HTR-8/SVneo (cell line): Measurements from ENCODE around the gene HNRNPA2B1.
"Not testable (repeated sequence)": the region's sequence is repeated elsewhere in the genome, so short reads cannot be mapped to it uniquely, and the experiment has no call there.

Experiments used
- DNase-seq: peaks from one replicate; pipeline ENCODE4 v3.0.0; 2011; ENCODE audit warnings: low spot score, mixed read lengths; ENCODE audit not compliant: insufficient read length
- FAIRE-seq: peaks from 2 replicates; lab custom pipeline; 2011; peaks lifted over from hg19 to GRCh38; lab: Jason Lieb, UNC

HNRNPA2B1 gene

GRCh38 chr7:26186364-26187311, 13.9 kb downstream of the HNRNPA2B1 start:
- no peak for DNase-seq
- FAIRE-seq = no peak

- DNase-seq (no peak), FAIRE-seq (no peak)
Measured at GRCh38 chr7:26185844-26186180, 14.7 kb downstream of the HNRNPA2B1 start.

- no peak for DNase-seq
- FAIRE-seq = no peak
Measured at GRCh38 chr7:26185131-26185843, 15.3 kb downstream of the HNRNPA2B1 start.

- FAIRE-seq, DNase-seq: not testable (repeated sequence)
Measured at GRCh38 chr7:26184281-26185101, 16.1 kb downstream of the HNRNPA2B1 start.

GRCh38 chr7:26183545-26184280, 16.8 kb downstream of the HNRNPA2B1 start:
- no peak for DNase-seq
- FAIRE-seq = no peak

GRCh38 chr7:26182706-26183105, 17.8 kb downstream of the HNRNPA2B1 start:
- DNase-seq = no peak

GRCh38 chr7:26182283-26182682, 18.3 kb downstream of the HNRNPA2B1 start:
- no peak for FAIRE-seq

More at GRCh38 chr7:26182706-26183105, 17.8 kb downstream of the HNRNPA2B1 start:
- FAIRE-seq = no peak

GRCh38 chr7:26181474-26182227, 18.9 kb downstream of the HNRNPA2B1 start:
- DNase-seq = no peak
- no peak for FAIRE-seq

More at GRCh38 chr7:26182283-26182682, 18.3 kb downstream of the HNRNPA2B1 start:
- DNase-seq = no peak

GRCh38 chr7:26180792-26181198, 19.8 kb downstream of the HNRNPA2B1 start:
- DNase-seq (no peak), FAIRE-seq (no peak)

GRCh38 chr7:26179826-26180497, 20.6 kb downstream of the HNRNPA2B1 start:
- DNase-seq (no peak), FAIRE-seq (no peak)

GRCh38 chr7:26179422-26179821, 21.1 kb downstream of the HNRNPA2B1 start:
- DNase-seq (no peak), FAIRE-seq (no peak)

GRCh38 chr7:26178272-26178960, 22.1 kb downstream of the HNRNPA2B1 start:
- FAIRE-seq = no peak
- no peak for DNase-seq

- not testable (repeated sequence) for DNase-seq, FAIRE-seq
Measured at GRCh38 chr7:26177269-26177668, 23.3 kb downstream of the HNRNPA2B1 start.

- not testable (repeated sequence) for FAIRE-seq
Measured at GRCh38 chr7:26176696-26177095, 23.9 kb downstream of the HNRNPA2B1 start.

GRCh38 chr7:26175903-26176302, 24.6 kb downstream of the HNRNPA2B1 start:
- DNase-seq, FAIRE-seq: not testable (repeated sequence)

More at GRCh38 chr7:26176696-26177095, 23.9 kb downstream of the HNRNPA2B1 start:
- DNase-seq = not testable (repeated sequence)

- no peak for DNase-seq
- no peak for FAIRE-seq
Measured at GRCh38 chr7:26172048-26172447, 28.5 kb downstream of the HNRNPA2B1 start.

GRCh38 chr7:26171601-26172000, 28.9 kb downstream of the HNRNPA2B1 start:
- DNase-seq (no peak), FAIRE-seq (no peak)

- FAIRE-seq (no peak), DNase-seq (no peak)
Measured at GRCh38 chr7:26170663-26171062, 29.9 kb downstream of the HNRNPA2B1 start.
